ENCODE data around the gene ABCA5.

The ABCA5 gene

GRCh38 chr17:69331756-69332155 lies 4.8 kb upstream of the ABCA5 start:
- no peak for DNase-seq (ENCODE audit: low read depth)
- no peak for TF ChIP-seq CTCF (IDR thresholded peaks at IDR 0.05; ENCODE audit: low read depth, low read length, missing control alignments)
- H3K4me3 ChIP-seq (ENCODE audit: low read depth, low read length), result no peak overlapping the region

- H3K4me3 ChIP-seq (ENCODE audit: low read depth, low read length), result peak overlapping the region; percentile 97
Observed at GRCh38 chr17:69326377-69327059, 415 bp downstream of the ABCA5 start.

GRCh38 chr17:69325518-69326376 lies 1.2 kb downstream of the ABCA5 start:
- peak overlapping the region; percentile 97 for H3K4me3 ChIP-seq (ENCODE audit: low read depth, low read length)
- no peak for DNase-seq (ENCODE audit: low read depth)
- no peak for TF ChIP-seq CTCF (IDR thresholded peaks at IDR 0.05; ENCODE audit: low read depth, low read length, missing control alignments)

More at GRCh38 chr17:69326377-69327059, 415 bp downstream of the ABCA5 start:
- peak; percentile 12 for DNase-seq (ENCODE audit: low read depth)
- TF ChIP-seq CTCF (IDR thresholded peaks at IDR 0.05; ENCODE audit: low read depth, low read length, missing control alignments), result no peak

GRCh38 chr17:69323806-69324205 lies 3.1 kb downstream of the ABCA5 start:
- TF ChIP-seq CTCF (IDR thresholded peaks at IDR 0.05; ENCODE audit: low read depth, low read length, missing control alignments), result no peak
- H3K4me3 ChIP-seq (ENCODE audit: low read depth, low read length), result no peak overlapping the region
- DNase-seq (ENCODE audit: low read depth), result no peak

- TF ChIP-seq CTCF (IDR thresholded peaks at IDR 0.05; ENCODE audit: low read depth, low read length, missing control alignments), result no peak
- H3K4me3 ChIP-seq (ENCODE audit: low read depth, low read length), result no peak overlapping the region
Observed at GRCh38 chr17:69320908-69321238, 6.1 kb downstream of the ABCA5 start.

GRCh38 chr17:69320210-69320907 lies 6.6 kb downstream of the ABCA5 start:
- TF ChIP-seq CTCF (IDR thresholded peaks at IDR 0.05; ENCODE audit: low read depth, low read length, missing control alignments), result no peak
- DNase-seq (ENCODE audit: low read depth), result no peak
- no peak overlapping the region for H3K4me3 ChIP-seq (ENCODE audit: low read depth, low read length)

More at GRCh38 chr17:69320908-69321238, 6.1 kb downstream of the ABCA5 start:
- DNase-seq (ENCODE audit: low read depth), result no peak
